NOMO-1 (cell line): ENCODE results near the gene SLC2A10.
A peak's percentile ranks its signal among the peaks of the same experiment; 100 is the strongest.

Experiments used
- DNase-seq, 2 experiments: peaks; one replicate each; lab custom pipeline; 2025; ENCODE audit not compliant: unreplicated experiment in 2 of 2; lab: John Stamatoyannopoulos, UW

SLC2A10 gene

DNA sequence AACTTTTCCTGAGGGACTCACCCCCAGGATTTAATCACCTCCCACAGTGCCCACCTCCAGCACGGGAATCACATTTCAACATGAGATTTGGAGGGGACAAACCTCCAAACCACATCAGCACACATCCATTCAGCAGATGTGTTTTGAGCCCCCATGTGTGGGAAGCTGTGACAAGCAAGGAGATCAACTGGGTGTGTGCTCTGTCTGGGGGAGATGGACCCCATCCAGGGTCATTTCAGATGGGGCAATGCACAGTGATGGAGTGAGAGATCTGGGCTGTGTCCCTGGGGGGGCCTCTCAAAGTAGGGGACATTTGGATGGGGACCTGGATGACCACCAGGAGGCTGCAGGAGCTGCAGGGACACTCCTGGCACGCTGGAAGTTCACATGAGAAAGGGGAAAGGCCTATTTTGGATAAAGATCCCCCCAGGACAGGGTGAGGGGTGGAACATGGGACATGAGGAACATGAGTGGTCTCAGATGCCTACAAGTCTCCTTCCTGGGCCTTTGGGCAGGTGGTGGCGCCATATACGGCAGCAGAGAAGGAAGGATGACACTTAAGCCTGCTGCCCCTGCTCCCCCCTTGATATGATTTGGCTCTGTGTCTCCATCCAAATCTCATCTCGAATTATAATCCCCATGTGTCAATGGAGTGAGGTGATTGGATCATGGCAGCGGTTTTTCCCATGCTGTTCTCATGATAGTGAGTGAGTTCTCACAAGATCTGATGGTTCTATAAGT is 49.6 kb downstream of the SLC2A10 start:
- no peak for DNase-seq

DNA sequence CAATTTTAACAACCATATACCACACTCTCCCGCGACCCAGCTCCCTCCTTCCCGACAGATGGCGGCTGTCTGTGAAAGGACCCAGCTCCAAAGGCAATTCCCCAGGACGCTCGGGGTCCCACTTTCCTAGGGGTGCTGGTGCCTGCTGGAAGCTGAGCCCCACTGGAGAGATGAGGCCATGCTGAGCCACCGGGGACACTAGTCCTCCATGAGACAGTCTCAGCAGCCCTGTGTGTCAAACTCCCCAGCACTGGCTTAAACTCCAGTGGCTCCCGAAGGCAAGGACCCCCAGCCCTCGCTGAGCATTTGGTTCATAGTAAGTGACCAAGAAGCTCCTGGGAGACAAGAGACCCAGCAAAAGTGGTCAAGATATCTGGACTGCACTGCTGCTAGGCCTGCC is 52.1 kb downstream of the SLC2A10 start:
- no peak for DNase-seq

DNA sequence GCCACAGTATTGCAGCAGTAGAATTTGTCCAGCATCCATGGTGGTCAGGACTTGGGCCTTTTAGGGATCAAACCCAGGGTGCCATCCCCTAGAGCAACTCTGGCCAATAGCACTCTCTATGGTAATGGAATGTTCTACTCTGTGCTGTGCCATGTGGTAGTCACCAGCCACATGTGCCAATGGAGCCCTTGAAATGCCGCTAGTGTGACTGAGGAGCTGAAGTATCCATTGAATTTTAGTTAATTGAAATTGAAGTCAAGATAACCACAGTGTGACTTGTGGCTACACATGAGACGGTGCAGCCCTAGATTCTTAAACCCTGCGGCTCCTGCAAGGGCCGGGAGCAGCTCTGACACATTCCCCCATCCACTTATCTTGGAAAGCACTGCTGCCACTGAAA is 54.6 kb downstream of the SLC2A10 start:
- DNase-seq: no peak

DNA sequence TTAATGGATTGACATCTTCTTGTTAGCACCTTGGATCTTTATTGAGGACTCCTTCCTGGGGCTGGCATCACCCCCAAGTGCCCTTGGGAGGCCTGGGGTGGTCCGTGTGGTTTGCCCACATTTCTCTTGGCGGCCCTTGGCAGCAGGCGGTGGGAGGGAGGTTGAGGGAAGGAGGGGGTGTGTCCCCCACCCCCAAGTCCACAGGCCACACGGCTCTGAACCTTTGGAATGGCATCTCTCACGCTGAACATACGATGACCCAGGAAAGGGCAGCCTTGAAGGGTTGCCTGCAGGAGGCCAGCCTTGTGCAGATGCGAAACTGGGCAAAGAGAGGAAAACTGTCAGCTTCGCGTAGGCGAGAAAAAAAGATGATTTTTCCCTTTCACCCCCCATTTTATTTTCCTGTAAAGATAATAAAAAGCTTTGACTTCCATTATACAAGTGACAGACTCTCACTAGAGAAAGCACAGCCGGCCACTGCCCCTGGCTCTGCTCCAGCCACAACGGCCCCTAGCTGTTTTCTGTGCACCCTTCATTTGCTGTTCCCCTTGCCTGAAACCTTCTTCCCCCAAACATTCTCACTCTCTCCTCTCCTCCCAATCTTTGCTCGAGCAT is 56.2 kb downstream of the SLC2A10 start:
- DNase-seq: no peak

DNA sequence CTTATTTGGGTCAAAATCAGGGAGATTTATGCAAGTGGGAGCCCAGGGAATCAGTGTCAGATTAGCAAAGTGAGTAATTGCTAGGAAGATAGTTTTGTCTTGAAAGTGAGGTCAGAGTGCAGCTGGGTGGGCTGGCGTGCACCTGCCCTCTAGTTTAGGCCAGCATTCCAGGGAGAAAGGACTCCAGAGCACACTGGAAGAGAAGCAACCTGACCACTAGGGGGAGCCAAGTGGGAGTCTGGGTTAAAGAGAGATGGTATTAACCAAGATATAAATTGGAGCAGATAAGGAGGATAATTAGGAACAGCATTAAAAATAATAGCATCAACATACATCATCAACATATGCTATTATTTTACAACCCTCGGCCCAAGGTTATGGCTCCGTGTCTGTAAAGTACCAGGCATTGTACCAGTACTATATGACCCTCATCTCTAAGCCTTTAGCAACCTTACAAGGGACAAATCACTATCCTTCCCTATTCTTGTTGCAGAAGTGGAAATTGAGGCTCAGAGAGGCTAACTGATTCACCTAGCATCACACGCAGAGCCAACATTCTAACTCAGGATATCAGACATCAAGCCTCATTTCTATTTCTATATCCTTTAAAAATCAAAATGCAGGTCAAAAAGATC is 57.8 kb downstream of the SLC2A10 start:
- no peak for DNase-seq

DNA sequence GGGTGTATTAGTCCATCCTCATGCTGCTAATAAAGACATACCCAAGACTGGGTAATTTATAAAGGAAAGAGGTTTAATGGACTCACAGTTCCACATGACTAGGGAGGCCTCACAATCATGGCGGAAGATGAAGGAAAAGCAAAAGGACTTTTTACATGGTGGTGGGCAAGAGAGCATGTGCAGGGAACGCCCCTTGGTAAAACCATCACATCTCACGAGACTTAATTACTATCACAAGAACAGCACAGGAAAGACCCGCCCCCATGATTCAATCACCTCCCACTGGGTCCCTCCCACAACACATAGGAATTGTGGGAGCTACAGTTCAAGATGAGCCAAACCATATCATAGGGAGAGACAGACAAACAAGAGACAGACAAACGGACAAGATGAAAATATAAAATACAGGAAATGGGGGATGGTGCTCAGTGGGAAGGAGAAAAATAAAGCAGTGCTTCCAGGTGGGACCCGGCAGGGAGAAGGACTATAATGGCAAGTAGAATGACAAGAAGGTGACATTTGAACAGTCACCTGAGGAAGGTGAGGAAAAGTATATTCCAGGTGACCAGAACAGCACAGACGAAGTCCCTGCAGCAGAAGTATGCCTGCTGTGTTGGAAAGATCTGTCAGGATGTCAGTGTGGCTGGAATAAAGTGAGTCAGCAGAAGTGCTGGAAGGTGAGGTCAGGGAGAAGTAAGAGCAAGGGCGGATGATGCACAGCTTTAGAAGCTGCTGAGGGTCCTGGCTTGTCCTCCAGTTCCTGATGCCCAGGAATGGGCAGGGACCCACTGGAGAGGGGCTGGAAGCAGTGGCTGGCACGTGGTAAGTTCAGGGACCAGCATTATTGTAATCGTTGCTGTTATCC is 61.1 kb downstream of the SLC2A10 start:
- DNase-seq: no peak

DNA sequence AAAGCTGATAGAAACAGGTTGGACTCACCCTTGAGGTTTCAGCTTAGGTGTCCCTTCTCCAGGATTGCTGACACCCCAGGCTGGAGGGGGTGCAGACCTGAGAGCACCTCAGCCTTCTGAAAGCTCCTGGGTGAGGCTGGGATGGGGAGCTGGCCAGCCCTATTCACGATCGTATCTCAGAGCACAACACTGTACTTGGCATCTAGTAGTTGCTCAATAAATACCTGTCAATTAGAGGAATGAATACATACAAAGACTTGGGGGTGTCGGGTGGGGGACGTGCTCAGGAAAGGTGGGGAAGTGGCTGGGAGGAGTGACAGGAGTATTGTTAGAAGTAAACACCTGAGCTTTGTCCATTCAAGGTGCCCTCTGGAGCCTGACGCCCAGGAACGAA is 61.7 kb downstream of the SLC2A10 start:
- no peak for DNase-seq

DNA sequence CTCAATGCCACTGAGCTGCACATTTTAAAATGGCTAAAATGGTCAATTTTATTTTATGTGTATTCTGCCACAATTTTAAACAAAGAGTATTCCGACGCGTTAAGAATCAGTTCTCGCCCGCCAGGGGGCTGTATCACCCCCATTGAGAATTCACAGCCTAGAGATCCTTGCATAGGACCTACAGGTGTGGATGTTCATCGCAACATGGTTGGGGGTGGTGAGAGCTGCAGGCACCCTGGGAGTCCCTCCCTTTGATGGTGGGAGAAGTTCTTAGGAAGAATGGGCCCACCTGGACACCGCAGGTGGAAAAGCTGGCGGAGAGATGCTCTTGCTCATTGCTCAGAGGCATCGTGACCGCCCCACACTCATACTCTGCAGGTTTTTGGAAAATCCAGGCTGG is 63.5 kb downstream of the SLC2A10 start:
- no peak for DNase-seq

DNA sequence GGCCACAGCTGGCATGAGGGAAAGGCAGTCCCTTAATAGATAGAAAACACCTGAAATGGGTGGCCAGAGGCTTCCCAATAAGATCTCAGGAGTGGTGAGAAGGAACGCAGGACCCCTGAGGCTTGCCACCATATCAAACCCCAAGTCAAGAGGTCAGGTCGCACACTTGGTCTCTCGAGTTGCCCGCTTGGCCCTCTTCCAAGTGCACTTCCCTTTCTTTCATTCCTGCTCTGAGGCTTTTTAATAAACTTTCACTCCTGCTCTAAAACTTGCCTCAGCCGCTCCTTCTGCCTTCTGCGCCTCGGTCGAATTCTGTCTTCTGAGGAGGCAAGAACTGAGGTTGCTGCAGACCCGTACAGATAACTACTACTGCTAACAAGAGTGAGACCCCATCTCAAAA is 64.2 kb downstream of the SLC2A10 start:
- DNase-seq: peak in 1 of 2 experiments; percentile 21

DNA sequence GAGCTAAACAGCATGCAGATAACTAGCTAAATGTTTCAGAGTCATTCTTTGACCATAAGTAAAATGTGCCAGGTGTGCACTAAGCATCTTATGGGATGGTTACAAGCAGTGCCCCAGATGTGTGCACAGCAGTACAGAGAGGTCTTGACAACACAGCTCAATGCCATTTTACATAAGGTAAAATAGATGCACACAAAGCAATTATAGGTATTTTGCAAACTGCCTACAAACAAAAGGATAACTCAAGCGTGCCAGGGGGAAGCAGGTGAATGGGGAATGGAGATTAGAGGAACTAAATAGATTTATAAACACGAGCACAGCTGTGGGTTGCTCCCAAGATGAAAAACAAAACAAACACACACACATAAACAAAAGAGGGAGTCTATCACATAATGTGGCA is 64.8 kb downstream of the SLC2A10 start:
- no peak for DNase-seq

DNA sequence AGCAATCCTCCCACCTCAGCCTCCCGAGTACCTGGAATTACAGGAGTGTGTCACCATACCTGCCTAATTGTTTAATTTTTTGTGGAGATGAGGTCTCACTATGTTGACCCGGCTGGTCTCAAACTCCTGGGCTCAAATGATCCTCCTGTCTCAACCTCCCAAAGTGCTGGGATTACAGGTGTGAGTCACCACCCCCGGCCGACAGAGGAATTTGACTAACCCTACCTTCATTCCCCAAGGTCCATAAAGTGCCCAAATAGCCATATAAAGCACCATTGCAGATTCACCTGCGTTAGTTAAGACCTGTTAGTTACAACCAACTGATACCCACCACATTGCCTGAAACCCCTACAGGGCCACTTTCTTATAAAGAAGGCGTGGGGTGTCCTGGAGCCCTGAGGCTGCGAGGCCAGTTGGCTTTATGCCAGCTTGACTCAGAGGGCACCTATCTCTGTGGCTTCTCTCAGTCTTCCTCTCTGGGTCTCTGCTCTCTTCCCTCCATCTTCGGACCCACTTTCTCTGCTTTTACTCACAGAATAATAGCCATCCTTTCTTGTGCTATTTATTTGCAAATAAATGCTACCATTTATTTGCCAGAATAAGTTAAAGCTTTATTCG is 65.6 kb downstream of the SLC2A10 start:
- DNase-seq: no peak

DNA sequence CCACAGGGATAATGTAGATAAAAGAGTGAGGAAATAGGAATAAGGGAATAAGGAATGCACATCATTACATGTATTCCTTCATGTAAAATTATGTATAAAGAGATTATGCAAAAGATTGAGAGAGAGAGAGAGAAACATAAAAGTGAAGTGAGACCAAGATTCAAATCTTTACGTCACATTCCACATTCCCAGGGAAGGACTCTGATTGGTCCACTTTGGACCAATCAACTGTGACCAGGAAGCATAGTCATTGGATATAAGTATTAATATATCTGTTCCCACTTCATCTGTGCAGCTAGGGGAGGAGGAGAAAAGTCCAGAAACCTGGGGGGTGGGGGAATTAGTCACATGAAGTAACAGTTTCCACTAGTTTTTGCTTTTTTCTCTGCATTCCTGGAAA is 66.4 kb downstream of the SLC2A10 start:
- no peak for DNase-seq

DNA sequence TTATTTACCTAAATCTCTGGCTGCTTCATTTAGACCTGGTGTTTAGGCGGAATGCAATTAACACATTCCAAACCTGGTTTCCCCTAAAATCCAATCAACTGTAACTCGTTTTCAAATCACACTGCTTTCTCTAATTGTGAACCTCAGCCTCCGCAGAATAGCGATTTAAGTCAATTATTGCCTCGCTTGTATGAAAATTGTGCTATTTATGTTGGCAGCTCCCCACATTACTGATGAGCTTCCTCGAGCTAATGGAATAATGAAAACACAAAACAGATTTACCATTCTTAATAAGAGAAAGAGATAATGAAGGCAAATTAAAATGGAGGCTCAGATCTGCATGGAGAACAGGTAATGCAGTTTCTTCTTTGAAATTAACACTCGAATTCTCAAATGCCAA is 67.9 kb downstream of the SLC2A10 start:
- DNase-seq: no peak

DNA sequence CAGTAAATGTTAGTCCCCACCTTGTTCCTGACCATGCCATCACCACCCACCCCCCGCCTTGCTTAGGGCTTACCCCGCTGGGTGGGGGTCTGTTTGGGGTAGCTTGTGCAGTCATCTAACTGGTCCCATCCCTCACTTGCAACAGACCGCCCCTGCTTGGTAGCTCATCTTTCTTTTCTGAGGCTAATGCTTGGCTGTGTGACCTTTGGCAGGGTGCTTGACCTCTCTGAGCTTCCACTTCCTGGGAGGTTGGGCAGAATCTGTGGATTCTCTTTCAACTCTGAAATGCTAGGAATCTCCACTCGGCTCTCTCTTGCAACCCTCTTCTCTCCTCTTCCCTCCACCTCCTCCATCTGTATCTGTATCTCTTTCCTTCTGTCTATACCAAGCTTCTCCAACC is 70.4 kb downstream of the SLC2A10 start:
- no peak for DNase-seq

DNA sequence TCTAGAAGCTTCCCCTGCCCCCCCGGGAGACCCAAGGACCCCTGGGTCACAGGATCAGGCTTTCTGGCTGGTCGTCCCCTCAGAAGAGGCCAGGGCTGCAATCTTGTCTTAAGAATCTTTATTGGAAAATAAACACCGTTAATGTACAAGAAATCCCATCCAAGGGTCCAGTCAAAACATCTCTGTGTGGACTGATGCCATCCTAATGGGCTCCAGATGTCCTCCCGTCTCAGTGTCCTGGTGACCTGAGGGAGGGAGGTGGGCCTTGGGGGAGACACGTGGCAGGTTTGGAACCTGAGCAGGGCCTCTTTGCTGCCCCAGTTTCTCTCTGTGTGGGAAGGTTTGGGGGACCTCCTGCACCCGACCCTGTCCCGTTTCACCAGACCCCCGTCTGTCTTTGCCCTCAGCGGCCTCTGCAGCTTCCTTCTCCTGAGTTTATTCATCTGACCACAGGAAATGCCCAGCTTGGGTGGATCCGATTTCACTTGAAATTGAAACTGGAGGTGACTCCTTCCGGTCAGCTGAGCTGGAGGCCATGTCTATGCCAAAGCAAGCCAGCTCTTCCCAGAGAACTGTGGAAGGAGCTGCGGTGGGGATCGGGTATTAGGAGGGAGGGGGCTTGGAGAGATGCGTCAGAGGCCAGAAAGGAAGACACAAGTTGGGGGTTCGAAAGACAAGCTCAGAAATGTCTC is 75.1 kb downstream of the SLC2A10 start:
- DNase-seq: no peak
